Amniotic stem cell (primary cell): ENCODE results near the gene POLR2M.

Source experiments
- DNase-seq: peaks from one replicate; lab custom pipeline; 2025; lab: John Stamatoyannopoulos, UW

POLR2M gene

DNA sequence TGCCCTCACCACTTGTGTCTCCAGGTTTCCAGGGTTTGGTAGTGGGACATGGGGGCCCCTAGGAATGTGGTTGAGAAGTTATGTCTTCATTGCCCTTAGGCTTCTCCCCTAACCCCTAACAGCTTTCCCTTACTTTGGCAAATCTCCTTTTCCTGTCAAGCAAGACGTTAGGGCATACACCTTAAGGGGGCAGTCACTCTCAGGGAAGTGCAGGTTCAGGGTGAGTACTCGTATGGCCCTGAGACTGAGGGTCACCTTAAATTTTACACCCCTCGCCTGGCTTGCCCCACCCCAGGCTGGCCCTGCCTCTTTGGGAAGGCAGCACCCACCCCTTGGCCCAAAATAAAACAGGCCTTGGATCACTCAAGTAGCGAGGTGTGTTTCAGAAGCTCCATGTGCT lies 33.5 kb downstream of the POLR2M start:
- DNase-seq, result no peak

DNA sequence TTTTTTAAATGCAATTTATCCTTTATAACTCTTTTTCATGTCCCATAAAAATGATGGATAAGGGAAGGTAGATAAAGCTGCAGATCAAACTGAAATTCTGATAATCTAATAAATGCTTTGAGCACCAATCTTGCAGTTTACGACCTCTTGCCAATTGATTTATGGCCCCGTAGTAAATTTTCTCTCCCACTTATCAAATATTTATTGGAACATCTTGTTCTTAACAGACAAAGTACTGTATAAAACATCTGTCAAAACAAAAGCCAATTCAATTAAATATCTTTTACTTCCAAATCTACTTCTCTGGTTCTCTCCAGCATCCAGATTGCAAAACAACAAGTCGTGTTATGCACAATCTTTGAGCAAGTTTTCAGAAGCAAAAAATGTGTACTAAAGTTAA lies 34.6 kb downstream of the POLR2M start:
- DNase-seq, result no peak

DNA sequence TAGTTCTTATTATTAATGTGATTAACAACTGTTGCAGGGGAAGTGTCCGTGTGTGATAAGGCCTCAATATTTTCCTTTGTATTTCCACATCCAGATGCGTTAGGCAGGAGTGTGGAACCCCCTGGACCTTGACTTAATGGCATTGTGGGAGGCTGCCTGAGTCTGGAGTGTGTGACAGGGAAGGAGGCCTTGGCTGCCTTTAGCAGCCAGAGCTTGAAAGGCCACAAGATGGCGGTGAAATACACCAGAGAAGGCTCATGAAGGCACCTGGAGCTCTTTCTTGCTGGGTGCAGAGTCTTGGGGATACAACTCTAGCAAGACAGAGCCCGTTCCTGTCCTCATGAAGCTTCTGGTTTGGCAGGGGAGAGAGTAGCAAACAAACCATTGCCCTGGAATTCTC lies 36.9 kb downstream of the POLR2M start:
- DNase-seq, result no peak

DNA sequence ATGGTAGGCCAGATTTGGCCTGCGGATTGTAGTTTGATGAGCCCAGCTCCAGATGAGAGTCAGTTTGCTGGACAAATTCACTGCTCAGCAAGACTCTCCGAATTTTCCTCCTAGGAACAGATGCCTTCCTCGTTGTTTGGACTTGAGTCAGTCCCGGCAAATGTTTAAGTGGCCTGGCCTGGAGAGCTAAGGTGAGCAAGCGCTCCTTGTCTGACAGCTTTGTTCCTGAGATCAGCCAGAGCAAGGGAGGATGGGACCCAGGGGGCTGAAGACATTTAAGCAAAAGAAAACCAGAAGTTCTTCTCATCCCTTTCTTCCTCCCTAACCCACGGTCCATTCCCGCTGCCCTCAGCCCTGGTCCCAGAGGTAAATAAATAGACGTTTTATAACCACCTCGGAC lies 40.3 kb downstream of the POLR2M start:
- DNase-seq, result no peak

DNA sequence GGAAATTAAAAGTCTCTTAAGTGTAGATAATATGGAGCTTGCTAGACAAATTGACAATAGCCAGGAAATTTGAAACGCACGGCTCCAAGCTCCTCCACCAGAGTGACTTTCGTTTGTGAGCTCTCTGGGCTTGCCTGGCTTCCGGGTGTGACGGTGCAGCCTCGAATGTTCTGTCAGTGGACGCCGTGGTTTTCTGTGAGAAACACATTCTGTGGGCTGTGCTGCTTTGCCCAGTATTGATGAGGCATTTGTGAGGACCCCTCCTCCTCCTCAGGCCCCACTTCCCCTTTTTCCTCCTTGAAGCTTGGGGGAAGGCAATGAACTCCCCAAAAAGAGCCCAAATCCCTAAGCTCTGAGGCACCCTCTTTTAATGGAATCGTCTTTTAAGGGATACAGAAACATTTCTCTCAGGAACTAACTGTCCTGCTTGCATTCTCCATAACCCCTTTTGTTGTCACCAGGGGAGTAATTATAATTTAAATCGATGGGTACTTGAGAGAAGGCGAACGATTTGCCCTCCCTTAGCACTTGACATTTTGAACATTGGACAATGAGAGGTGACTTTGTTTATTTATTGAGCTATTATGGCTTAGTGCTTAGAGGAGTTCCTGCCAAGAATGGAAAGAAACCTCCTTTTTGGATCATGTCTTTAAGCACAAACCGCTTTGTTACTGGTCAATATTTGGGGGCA lies 40.8 kb downstream of the POLR2M start:
- no peak for DNase-seq

DNA sequence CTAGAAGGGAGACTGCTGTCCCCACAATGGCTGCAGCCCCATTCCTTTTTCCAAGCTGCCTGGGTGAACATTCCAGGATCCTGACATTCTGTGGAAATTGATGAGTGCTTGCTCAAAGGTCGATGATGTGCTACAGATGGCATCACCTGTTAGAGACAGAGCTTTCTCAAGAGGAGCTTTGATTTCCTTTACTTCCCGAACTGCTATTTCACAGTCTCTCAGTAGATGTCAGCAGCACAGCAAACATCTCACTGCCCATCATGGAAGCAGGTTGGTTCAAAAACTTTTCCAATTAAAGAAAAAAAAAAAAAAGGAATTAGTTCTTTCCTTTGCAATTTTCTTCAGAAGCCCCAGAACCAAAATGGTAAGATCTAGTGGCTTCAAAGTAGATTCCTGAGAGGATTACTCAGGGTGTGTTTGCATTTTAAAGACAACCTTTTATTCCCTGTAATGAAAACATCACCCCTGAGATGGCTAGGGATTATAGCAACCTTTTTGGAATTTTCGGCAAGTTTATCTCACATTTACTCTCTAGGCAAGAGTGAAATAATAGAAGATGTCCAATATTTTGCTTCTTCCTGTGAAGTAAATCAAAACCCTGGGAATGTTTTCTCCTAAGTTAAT lies 44.8 kb downstream of the POLR2M start:
- no peak for DNase-seq

DNA sequence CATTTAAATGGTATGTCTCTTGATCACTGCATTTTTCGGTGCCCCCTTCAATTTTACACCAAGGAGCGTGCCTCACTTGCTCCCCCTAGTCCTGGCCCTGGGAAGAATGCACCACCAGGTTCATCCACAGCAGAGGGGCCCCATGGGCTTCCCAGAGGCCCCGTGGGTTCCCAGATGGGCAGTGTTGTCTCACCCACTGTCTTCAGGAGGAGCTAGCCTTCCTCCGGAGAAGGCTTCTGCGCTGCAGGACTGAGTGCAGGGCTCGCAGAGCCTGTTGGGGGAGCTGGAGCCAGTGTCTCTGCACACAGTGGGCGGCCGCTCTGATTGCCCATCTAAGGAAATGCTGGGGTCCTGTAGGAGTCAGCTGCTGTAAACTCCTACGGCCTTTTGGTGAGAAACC lies 45.9 kb downstream of the POLR2M start:
- no peak for DNase-seq

DNA sequence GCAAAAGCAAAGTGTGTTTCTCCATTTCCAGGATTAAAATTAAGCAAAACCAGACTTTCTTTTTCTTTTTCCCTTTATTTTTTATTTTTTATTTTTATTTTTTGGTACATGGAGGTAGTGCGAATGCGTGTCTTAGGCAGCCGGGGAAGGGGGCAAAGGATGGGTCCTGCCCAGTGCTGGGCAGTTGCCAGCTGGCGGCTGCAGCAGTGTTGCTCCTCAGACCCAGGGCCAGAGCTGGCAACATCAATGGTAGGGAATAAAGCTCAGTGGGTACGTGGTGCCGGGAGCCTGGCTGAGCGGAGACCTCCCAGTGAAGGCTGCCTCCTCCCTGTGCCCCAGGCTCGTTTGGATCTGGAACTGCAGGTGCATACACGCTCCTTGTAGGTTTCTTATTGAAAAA lies 46.3 kb downstream of the POLR2M start:
- no peak for DNase-seq

DNA sequence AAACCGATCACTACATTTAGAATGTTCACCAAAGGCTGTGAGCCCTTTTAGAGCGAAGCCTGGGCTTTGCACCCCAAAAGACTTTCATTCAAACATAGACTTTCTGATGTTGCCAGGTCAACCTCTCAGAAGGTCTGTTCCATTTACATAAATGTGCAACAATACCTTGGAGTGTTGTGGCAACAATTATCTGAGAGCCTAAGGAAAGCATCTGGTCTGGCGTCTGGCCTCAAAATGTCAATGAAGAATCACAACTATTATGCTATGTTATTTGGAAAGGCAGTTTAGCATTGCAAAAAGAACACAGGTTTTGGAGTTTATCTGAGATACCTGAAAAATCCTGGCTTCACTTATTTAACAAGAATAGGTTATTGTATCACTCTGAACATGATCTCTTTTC lies 50.0 kb downstream of the POLR2M start:
- no peak for DNase-seq

DNA sequence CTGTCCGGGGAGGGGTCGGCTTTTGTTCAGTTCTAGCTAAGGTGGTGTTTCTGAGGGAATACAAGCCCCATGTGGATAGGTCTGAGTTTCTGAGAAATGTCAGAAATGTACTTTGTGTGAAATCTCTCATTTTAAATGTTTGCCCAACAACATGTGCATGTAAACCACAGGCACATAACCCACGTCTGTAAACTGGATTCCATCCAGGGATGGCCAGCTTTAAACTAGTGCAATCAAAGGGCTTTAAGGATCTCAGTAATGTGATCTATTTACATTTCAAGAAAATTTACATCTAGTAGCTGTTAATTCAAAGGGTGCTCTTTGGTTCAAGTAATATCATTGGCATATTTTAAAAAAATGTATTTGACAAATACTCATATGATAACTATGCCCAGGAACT lies 52.0 kb downstream of the POLR2M start:
- no peak for DNase-seq

DNA sequence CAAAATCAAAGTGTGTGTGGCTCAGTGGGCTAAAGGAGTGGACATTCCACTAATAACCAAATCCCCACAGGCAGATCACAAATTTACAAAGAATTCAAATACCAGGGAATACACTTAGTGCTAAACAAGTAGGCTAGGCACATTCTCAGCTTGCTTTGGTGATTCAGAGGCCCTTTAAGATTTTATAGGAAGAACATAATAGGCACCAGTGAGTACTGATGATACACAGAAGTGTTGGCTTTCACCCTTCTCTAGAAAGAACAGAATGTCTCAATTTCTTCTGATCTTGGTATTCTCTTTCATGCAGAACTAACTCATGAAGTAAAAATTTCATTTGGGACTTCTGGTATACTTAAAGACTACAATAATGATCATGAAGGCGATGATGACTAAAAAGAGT lies 55.0 kb downstream of the POLR2M start:
- no peak for DNase-seq

DNA sequence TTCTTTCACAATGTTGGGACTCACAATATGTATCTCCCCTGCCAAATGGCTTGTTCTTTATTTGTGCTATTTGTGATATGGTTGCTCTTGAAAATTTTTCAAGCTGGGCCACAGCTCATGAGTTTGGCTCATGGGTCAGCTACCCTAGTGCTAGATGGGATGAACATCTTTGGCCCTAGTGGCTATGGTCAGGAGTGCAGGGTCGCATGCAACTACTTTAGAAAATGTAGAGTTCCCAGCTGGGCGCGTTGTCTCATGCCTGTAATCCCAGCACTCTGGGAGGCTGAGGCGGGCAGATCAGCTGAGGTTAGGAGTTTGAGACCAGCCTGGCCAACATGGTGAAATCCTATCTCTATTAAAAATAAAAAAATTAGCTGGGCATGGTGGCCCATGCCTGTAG lies 55.8 kb downstream of the POLR2M start:
- DNase-seq, result no peak

DNA sequence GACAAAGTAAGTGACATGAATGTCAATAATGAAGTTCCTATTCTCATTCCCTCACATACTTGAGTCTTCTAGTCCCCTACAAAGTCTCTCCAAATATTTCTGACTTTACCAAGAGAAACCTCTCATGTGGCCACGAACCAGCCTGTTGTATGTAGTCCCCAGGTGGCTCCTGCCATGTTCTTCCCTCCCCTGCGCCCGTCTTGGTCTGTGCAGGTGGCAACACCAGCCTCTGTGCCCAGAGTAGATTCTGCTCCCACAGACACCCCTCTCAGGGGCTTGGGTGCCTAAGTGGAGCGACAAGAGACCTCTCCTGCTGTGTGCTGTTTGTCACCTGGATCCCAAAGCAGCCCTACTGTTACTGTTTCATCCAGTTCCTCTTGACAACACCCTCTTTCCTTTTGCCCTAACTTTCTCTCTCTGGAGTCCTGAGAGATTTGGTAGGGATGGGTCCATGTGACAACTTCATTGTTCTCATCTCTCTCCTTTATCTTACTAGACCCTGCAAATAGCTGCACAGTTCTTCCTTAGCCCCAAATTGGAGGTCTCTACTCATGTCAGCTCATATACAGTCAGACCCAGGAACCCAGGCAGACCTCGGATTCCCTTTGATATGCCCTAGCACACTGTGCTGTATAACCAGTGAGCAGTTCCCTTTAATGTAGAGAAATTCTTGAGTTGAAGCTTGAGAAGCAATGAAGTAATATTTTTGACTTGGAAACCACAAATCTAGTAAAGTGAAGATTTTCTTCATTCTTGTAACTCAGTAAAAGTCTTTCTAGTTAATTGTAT lies 56.9 kb downstream of the POLR2M start:
- DNase-seq, result no peak
